DND-41 (cell line): Measurements from ENCODE around the gene PPIL1.

ENCODE experiments used
- CTCF ChIP-seq: IDR thresholded peaks from 2 replicates; pipeline ENCODE4 v1.5.1; 2012; ENCODE audit warnings: borderline replicate concordance, low read length, moderate library complexity, mild to moderate bottlenecking; ENCODE audit not compliant: poor library complexity, severe bottlenecking; ENCODE audit errors: extremely low read depth
- EZH2 ChIP-seq: IDR thresholded peaks from 3 replicates; pipeline ENCODE4 v1.6.1; 2012; ENCODE audit warnings: borderline replicate concordance, low read depth, mild to moderate bottlenecking, moderate library complexity, low read length, inconsistent platforms; ENCODE audit not compliant: severe bottlenecking

- TF ChIP-seq EZH2 (no peak), CTCF (no peak)
Observed at GRCh38 chr6:36813526-36813925, 61.1 kb downstream of the PPIL1 start.
